GM12892 (cell line): ENCODE results near the gene MTARC1.

Experiments
- DNase-seq: peaks from one replicate; pipeline ENCODE4 v3.0.0; 2011; ENCODE audit not compliant: insufficient read length
- FAIRE-seq: peaks from 2 replicates; lab custom pipeline; 2011; peaks lifted over from hg19 to GRCh38; lab: Jason Lieb, UNC
- POLR2A ChIP-seq: IDR thresholded peaks from 2 replicates; pipeline ENCODE4 v1.6.1; 2011; ENCODE audit warnings: low read depth, low read length, control low read depth
- POLR2AphosphoS5 ChIP-seq: IDR thresholded peaks from 2 replicates; pipeline ENCODE4 v1.6.1; 2011; ENCODE audit warnings: low read depth, low read length, control low read depth
- TAF1 ChIP-seq: IDR thresholded peaks from 2 replicates; pipeline ENCODE4 v1.6.1; 2011; ENCODE audit warnings: low read depth, mild to moderate bottlenecking, control low read depth, low read length, borderline replicate concordance

Gene MTARC1

GRCh38 chr1:220775240-220775853 is 11.4 kb upstream of the MTARC1 start:
- DNase-seq (no peak), FAIRE-seq (no peak)
- TF ChIP-seq POLR2AphosphoS5 (no peak), TAF1 (no peak), POLR2A (no peak)

- DNase-seq (no peak), FAIRE-seq (no peak)
- no peak for TF ChIP-seq TAF1
- no peak for TF ChIP-seq POLR2AphosphoS5
- TF ChIP-seq POLR2A = no peak
These were observed 10.5 kb upstream of the MTARC1 start for GRCh38 chr1:220776254-220776653.

- TF ChIP-seq POLR2AphosphoS5 (no peak), TAF1 (no peak), POLR2A (no peak)
- peak; percentile 93 for FAIRE-seq
- DNase-seq = peak; percentile 39
These were observed 9.9 kb upstream of the MTARC1 start for GRCh38 chr1:220776720-220777326.

GRCh38 chr1:220783453-220783852 is 3.3 kb upstream of the MTARC1 start:
- FAIRE-seq (no peak), DNase-seq (no peak)
- TF ChIP-seq TAF1 (no peak), POLR2AphosphoS5 (no peak), POLR2A (no peak)

GRCh38 chr1:220784751-220785150 is 2.0 kb upstream of the MTARC1 start:
- DNase-seq (no peak), FAIRE-seq (no peak)
- TF ChIP-seq POLR2A (no peak), POLR2AphosphoS5 (no peak), TAF1 (no peak)

- FAIRE-seq (no peak), DNase-seq (no peak)
- 0 out of 2 replicates have a peak, but pooled peaks have one; percentile 26 for TF ChIP-seq POLR2AphosphoS5
- no peak for TF ChIP-seq POLR2A
These were observed 1.3 kb upstream of the MTARC1 start for GRCh38 chr1:220785166-220786056.

GRCh38 chr1:220786057-220786336 is 716 bp upstream of the MTARC1 start:
- FAIRE-seq (no peak), DNase-seq (no peak)
- TF ChIP-seq TAF1 = no peak
- no peak for TF ChIP-seq POLR2AphosphoS5
- TF ChIP-seq POLR2A = no peak

GRCh38 chr1:220787069-220787619 is 431 bp downstream of the MTARC1 start:
- no peak for FAIRE-seq

GRCh38 chr1:220788900-220789299 is 2.2 kb downstream of the MTARC1 start:
- no peak for DNase-seq
- no peak for TF ChIP-seq POLR2AphosphoS5
- no peak for TF ChIP-seq POLR2A
- TF ChIP-seq TAF1 = no peak
- FAIRE-seq = no peak

More at GRCh38 chr1:220787069-220787619, 431 bp downstream of the MTARC1 start:
- TF ChIP-seq POLR2AphosphoS5 (no peak), TAF1 (no peak), POLR2A (no peak)
- peak; percentile 28 for DNase-seq

- no peak for FAIRE-seq
- DNase-seq = no peak
- TF ChIP-seq POLR2AphosphoS5 (no peak), TAF1 (no peak), POLR2A (no peak)
These were observed 2.9 kb downstream of the MTARC1 start for GRCh38 chr1:220789532-220790147.

- TF ChIP-seq POLR2A = no peak
- no peak for TF ChIP-seq POLR2AphosphoS5
- no peak for TF ChIP-seq TAF1
- DNase-seq = no peak
- FAIRE-seq = no peak
These were observed 4.6 kb downstream of the MTARC1 start for GRCh38 chr1:220791285-220791684.
